ENCODE results near the gene GGCX.

The GGCX gene

GRCh38 chr2:85527787-85528186 lies 33.5 kb downstream of the GGCX start:
- no peak for TF ChIP-seq CTCF (IDR thresholded peaks at IDR 0.05; ENCODE audit: control extremely low read depth, extremely low read depth, low read depth, missing control alignments)
- no peak for DNase-seq (ENCODE audit: extremely low spot score)
- ChIA-PET POLR2A (no interaction called here), CTCF (no interaction called here)

- TF ChIP-seq CTCF (IDR thresholded peaks at IDR 0.05; ENCODE audit: control extremely low read depth, extremely low read depth, low read depth, missing control alignments): no peak
- no peak for DNase-seq (ENCODE audit: extremely low spot score)
- ChIA-PET POLR2A (no interaction called here), CTCF (interaction anchor here (1.4 to 1.5 kb wide), 2 partner anchors 19 to 193 kb away, joined by 3 to 4 read pairs; no protein-coding TSS in a partner anchor)
Observed at GRCh38 chr2:85525567-85525966, 35.7 kb downstream of the GGCX start.

GRCh38 chr2:85525029-85525428 lies 36.3 kb downstream of the GGCX start:
- CTCF ChIA-PET: interaction anchor here (1.3 to 1.6 kb wide), 3 partner anchors 25 to 193 kb away, joined by 3 to 4 read pairs (median 3); no protein-coding TSS in a partner anchor
- POLR2A ChIA-PET: no interaction called here
- no peak for DNase-seq (ENCODE audit: extremely low spot score)
- TF ChIP-seq CTCF (IDR thresholded peaks at IDR 0.05; ENCODE audit: control extremely low read depth, extremely low read depth, low read depth, missing control alignments): no peak

- TF ChIP-seq CTCF (IDR thresholded peaks at IDR 0.05; ENCODE audit: control extremely low read depth, extremely low read depth, low read depth, missing control alignments): no peak
Observed at GRCh38 chr2:85524336-85524908, 36.9 kb downstream of the GGCX start.

GRCh38 chr2:85523903-85524335 lies 37.4 kb downstream of the GGCX start:
- CTCF ChIA-PET: interaction anchor here (1.3 to 1.6 kb wide), 3 partner anchors 9 to 103 kb away, joined by 3 to 5 read pairs (median 3); no protein-coding TSS in a partner anchor
- POLR2A ChIA-PET: interaction anchor here (1.0 kb wide), 1 partner anchor 32 kb away, joined by 4 read pairs; no protein-coding TSS in a partner anchor
- TF ChIP-seq CTCF (IDR thresholded peaks at IDR 0.05; ENCODE audit: control extremely low read depth, extremely low read depth, low read depth, missing control alignments): no peak
- DNase-seq (ENCODE audit: extremely low spot score): no peak

More at GRCh38 chr2:85524336-85524908, 36.9 kb downstream of the GGCX start:
- DNase-seq (ENCODE audit: extremely low spot score): no peak
- POLR2A ChIA-PET: interaction anchor here (1.0 kb wide), 1 partner anchor 33 kb away, joined by 4 read pairs; no protein-coding TSS in a partner anchor
- CTCF ChIA-PET: interaction anchor here (1.3 to 1.6 kb wide), 4 partner anchors 9 to 192 kb away, joined by 3 to 5 read pairs (median 4); no protein-coding TSS in a partner anchor

- ChIA-PET POLR2A (interaction anchor here (0.8 to 1.0 kb wide), 2 partner anchors 15 to 31 kb away, joined by 3 to 4 read pairs; partner anchors contain the start of gene MAT2A), CTCF (interaction anchor here (1.1 to 1.6 kb wide), 3 partner anchors 10 to 76 kb away, joined by 3 to 5 read pairs (median 4); no protein-coding TSS in a partner anchor)
- no peak for DNase-seq (ENCODE audit: extremely low spot score)
- no peak for TF ChIP-seq CTCF (IDR thresholded peaks at IDR 0.05; ENCODE audit: control extremely low read depth, extremely low read depth, low read depth, missing control alignments)
Observed at GRCh38 chr2:85523062-85523902, 38.0 kb downstream of the GGCX start.

All from GM10248 (cell line).